SJCRH30 (cell line): ENCODE measurements around the gene SLC28A1. TPM values are rescaled to one million over a fixed set of nuclear protein-coding genes. Genes with fewer than 3 reads are reported as not detected.
A peak's percentile ranks its signal among the peaks of the same experiment; 100 is the strongest.

Source experiments
- DNase-seq, 2 experiments: peaks; one replicate each; pipeline ENCODE4 v3.0.0-alpha.2; 2015 to 2020
- H3K27ac ChIP-seq: fragments of 250-450 bp; sonication (Bioruptor Pico); 2 replicates; pipeline ENCODE4 v1.5.1; 2020; ENCODE audit warnings: mild to moderate bottlenecking, moderate library complexity
- H3K27me3 ChIP-seq: fragments of 250-450 bp; sonication (Bioruptor Pico); 2 replicates; pipeline ENCODE4 v1.5.1; 2020; ENCODE audit warnings: mild to moderate bottlenecking, moderate library complexity
- H3K36me3 ChIP-seq: fragments of 250-450 bp; sonication (Bioruptor Pico); 2 replicates; pipeline ENCODE4 v1.5.1; 2020; ENCODE audit warnings: mild to moderate bottlenecking, moderate library complexity
- H3K4me1 ChIP-seq: fragments of 250-450 bp; sonication (Bioruptor Pico); 2 replicates; pipeline ENCODE4 v1.5.1; 2020; ENCODE audit warnings: mild to moderate bottlenecking, moderate library complexity
- H3K4me3 ChIP-seq: fragments of 250-450 bp; sonication (Bioruptor Pico); 2 replicates; pipeline ENCODE4 v1.5.1; 2020; ENCODE audit warnings: mild to moderate bottlenecking, moderate library complexity
- H3K9me3 ChIP-seq: fragments of 250-450 bp; sonication (Bioruptor Pico); replicated peaks from 2 replicates; pipeline ENCODE4 v1.5.1; 2020; ENCODE audit warnings: mild to moderate bottlenecking, moderate library complexity
- total RNA-seq: library from RNA; depleted of rRNA; stranded (reverse); fragments of >200 nt; shearing (Covaris generic); gene quantifications from 2 replicates; pipeline ENCODE4 v1.2.3, GENCODE V29; 2014

SLC28A1 gene
- total RNA-seq, 1 experiment from 2014 or later: not detected

DNA sequence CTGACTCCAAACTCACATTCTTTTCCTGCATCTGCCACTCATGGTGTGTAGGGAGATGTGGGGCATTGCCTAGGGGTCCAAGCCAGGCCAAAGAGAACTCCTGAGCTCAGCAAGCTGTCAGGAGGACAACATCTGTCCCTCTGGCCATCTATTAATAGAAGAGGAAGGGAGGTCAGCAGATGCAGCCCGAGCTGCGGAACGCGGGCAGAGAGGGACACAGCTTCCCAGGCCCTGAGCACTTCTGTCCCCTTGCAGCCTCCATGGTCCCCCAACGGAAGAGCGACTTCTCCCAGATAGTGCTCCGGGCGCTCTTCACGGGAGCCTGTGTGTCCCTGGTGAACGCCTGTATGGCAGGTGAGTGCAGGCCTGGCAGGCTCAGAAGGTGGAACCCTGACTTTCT is 59.8 kb downstream of the SLC28A1 start:
- no peak overlapping the region for H3K4me3 ChIP-seq

DNA sequence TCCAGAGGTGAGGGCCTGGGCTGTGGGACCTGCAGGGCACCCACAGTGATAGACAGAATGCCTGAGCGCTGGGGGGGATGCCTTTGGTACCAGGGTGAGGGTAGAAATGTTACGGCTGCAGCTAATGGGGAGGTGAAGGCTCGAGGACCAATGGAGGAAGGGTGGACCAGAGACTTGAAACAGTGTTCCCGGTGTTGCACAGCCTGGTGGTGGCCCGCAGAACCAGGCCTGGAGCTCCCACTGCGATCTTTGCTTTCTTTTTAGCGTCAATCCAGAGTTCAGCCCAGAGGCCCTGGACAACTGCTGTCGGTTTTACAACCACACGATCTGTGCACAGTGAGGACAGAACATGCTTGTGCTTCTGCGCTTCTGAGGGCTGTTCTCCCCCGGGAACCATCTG is 60.4 kb downstream of the SLC28A1 start:
- H3K27me3 ChIP-seq: no peaks in the 10 kb centered on the region
- no peaks in the 10 kb centered on the region for H3K36me3 ChIP-seq
- H3K27ac ChIP-seq: no peak overlapping the region
- H3K4me1 ChIP-seq: peaks cover 8% of the 10 kb centered on the region; the same call in 1 of the 2 replicates
- H3K4me3 ChIP-seq: no peak overlapping the region
- H3K9me3 ChIP-seq: no peaks in the 10 kb centered on the region
- DNase-seq: no peak

More for the DNA sequence above, 59.8 kb downstream of the SLC28A1 start:
- Histone ChIP-seq H3K27me3 (no peaks in the 10 kb centered on the region), H3K27ac (no peak overlapping the region), H3K4me1 (peaks cover 8% of the 10 kb centered on the region; the same call in 1 of the 2 replicates), H3K36me3 (no peaks in the 10 kb centered on the region), H3K9me3 (no peaks in the 10 kb centered on the region)
- no peak for DNase-seq

- Histone ChIP-seq H3K4me1 (peaks cover 8% of the 10 kb centered on the region; the same call in 1 of the 2 replicates), H3K27ac (no peak overlapping the region)
Measured at GRCh38 chr15:84946772-84947489, 62.5 kb downstream of the SLC28A1 start.

DNA sequence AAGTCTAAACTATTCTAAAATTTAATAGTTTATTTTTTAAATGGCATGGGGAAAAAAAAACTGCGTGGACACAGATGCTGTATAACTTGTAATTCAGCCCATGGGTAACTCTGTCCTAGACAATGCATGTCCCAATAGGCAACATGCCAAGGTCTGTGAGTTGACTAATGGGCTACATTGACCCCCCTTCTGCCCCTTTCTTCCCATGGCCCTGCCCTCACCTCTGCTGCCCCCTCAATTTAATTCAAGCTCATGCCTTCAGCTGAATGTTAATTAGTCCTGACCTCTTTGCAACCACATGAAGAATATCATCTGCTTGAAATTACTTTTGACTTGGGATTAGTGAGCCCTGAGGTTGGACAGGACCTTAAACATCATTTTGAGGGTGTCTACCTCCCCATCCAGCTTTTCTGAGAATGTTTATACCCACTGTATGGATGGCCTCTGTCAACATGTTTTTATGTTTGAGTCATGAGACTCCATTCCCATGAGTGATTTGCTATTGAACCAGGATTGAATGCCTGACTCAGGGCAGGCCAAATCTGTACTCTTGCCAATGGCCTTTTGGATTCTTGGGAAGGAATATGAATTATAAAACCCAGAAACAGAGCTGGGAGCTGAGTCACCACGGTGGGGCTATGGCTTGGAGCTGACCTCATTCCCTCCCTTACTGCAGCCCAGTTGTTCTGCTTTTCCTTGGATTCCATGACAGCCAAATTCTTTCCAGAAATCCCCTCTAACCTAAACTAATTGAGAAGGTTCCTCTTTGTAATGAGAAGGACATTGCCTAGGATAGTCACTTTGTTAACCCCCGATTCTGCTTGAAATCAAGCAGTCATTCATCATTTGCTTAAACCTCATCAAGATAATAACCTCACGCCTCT is 63.7 kb downstream of the SLC28A1 start:
- no peak overlapping the region for H3K27ac ChIP-seq
- H3K36me3 ChIP-seq: no peaks in the 10 kb centered on the region
- no peak overlapping the region for H3K4me3 ChIP-seq
- H3K27me3 ChIP-seq: no peaks in the 10 kb centered on the region
- DNase-seq: peak; percentile 17 to 35
- no peaks in the 10 kb centered on the region for H3K9me3 ChIP-seq
- H3K4me1 ChIP-seq: peaks cover 8% of the 10 kb centered on the region; the same call in 1 of the 2 replicates

More at GRCh38 chr15:84946772-84947489, 62.5 kb downstream of the SLC28A1 start:
- H3K4me3 ChIP-seq: no peak overlapping the region
- H3K27me3 ChIP-seq: no peaks in the 10 kb centered on the region
- no peaks in the 10 kb centered on the region for H3K36me3 ChIP-seq
- H3K9me3 ChIP-seq: no peaks in the 10 kb centered on the region
- DNase-seq: no peak

DNA sequence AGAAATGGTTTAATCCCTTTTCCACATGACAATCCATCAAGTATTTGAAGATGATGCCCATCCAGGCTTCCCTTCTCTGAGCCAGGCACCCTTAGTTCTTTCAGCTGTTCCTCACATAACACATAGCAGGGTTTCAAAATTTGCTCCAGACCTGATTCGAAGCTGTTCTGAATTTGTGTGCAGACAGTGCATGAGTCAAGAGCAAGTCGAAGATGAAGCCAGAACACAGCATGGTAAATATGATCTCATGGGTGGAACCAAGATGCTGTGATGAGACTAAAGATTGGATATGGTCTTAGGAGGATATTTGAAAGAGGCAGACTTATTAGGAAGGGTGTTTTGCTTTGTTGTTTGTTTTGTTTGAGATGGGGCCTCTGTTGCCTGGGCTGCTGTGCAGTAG is 64.6 kb downstream of the SLC28A1 start:
- Histone ChIP-seq H3K36me3 (no peaks in the 10 kb centered on the region), H3K4me1 (peaks cover 8% of the 10 kb centered on the region; the same call in 1 of the 2 replicates), H3K27ac (no peak overlapping the region), H3K4me3 (no peak overlapping the region), H3K27me3 (no peaks in the 10 kb centered on the region), H3K9me3 (no peaks in the 10 kb centered on the region)
- DNase-seq: no peak

- H3K36me3 ChIP-seq: no peaks in the 10 kb centered on the region
- no peaks in the 10 kb centered on the region for H3K27me3 ChIP-seq
- no peaks in the 10 kb centered on the region for H3K9me3 ChIP-seq
- no peak overlapping the region for H3K4me3 ChIP-seq
- peaks cover 8% of the 10 kb centered on the region; the same call in 1 of the 2 replicates for H3K4me1 ChIP-seq
- no peak for DNase-seq
- H3K27ac ChIP-seq: no peak overlapping the region
Measured at GRCh38 chr15:84949845-84950569, 65.5 kb downstream of the SLC28A1 start.

GRCh38 chr15:84950570-84951111 is 66.2 kb downstream of the SLC28A1 start:
- no peaks in the 10 kb centered on the region for H3K27me3 ChIP-seq
- H3K36me3 ChIP-seq: no peaks in the 10 kb centered on the region
- H3K4me1 ChIP-seq: peaks cover 8% of the 10 kb centered on the region; the same call in 1 of the 2 replicates
- no peak overlapping the region for H3K4me3 ChIP-seq
- no peak for DNase-seq
- H3K9me3 ChIP-seq: no peaks in the 10 kb centered on the region
- H3K27ac ChIP-seq: no peak overlapping the region

GRCh38 chr15:84951736-84952135 is 67.3 kb downstream of the SLC28A1 start:
- no peaks in the 10 kb centered on the region for H3K27me3 ChIP-seq
- H3K36me3 ChIP-seq: no peaks in the 10 kb centered on the region
- no peaks in the 10 kb centered on the region for H3K9me3 ChIP-seq
- H3K27ac ChIP-seq: no peak overlapping the region
- H3K4me1 ChIP-seq: peaks cover 8% of the 10 kb centered on the region; the same call in 1 of the 2 replicates
- H3K4me3 ChIP-seq: no peak overlapping the region
- DNase-seq: no peak

DNA sequence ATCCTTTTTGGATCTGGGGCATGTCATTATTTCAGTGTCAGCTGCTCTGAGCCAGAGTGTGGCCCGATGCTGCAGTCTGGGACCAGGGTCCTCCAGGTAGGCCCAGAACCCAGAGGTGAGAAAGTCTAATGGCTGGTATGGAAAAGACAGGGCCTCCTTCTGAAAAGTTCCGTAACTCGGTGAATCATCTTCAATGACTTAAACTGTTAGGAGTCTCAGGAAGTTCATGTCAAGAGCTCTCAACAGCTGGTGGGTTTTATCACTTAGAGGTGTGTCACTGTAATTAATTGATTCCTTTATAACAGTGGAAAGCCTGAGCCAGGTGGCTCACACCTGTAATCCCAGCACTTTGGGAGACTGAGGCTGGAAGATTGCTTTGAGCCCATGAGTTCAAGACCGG is 68.7 kb downstream of the SLC28A1 start:
- Histone ChIP-seq H3K27me3 (no peaks in the 10 kb centered on the region), H3K4me1 (peaks cover 6% of the 10 kb centered on the region; the same call in 1 of the 2 replicates), H3K36me3 (no peaks in the 10 kb centered on the region), H3K27ac (no peak overlapping the region), H3K9me3 (0 out of 2 replicates have a peak, but pooled peaks cover 4% of the 10 kb centered on the region), H3K4me3 (no peak overlapping the region)
- DNase-seq: no peak

DNA sequence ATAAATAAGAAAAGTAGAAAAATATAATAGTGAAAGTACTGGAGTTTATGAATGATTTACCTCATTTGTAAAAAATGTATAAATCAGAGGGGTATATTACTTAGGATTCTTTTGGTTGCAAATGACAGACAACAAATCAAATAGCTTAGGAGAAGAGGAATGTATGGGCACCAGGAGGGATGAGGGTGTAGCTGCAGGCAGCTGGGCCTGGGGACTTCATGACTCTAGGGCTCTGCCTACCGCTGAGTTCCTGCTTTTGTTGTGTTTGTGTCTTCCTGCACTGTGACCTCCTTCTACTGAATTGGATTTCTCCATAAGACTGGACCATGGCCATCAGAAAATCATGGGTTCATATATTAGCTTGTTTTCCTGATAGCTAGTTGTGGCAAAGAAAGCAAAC is 69.3 kb downstream of the SLC28A1 start:
- no peaks in the 10 kb centered on the region for H3K27me3 ChIP-seq
- no peaks in the 10 kb centered on the region for H3K36me3 ChIP-seq
- H3K27ac ChIP-seq: no peak overlapping the region
- H3K9me3 ChIP-seq: 0 out of 2 replicates have a peak, but pooled peaks cover 4% of the 10 kb centered on the region
- H3K4me1 ChIP-seq: 0 out of 2 replicates have a peak, but pooled peaks cover 3% of the 10 kb centered on the region
- no peak overlapping the region for H3K4me3 ChIP-seq
- DNase-seq: no peak

DNA sequence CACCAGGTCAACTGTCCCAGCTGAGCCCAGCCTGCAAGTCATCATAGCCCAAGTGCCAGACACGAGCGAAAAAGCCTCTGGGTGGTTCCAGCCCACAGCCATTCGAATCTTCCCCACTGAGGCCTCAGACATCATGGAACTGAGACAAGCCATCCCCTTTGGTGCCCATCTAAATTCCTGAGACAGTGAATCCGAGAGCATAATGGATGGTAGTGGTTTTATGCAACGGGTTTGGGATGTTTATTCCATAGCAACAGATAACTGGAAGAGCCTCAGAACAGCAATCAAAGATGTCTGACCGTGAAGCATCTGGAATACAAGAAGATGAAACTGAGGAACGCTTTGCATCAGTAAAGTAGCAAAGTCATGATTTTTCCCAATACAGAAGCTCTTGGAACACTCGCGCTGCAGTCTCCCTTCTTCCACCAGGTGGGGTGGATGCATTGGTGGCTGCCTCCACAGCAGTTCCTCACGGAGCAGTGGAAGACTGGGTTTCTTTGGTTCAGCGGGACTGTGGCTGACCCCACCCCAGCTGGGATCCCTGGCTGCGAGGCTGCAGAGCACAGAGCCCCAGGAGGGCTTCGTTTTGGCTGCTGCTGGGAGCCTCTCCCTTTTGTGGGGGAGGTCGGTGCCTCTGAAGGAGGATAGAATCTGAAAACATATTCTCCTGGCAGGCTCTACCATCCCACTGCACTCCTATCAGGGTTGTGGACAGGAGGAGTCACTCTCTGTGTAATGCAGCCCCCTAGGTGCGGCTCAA is 70.8 kb downstream of the SLC28A1 start:
- Histone ChIP-seq H3K36me3 (no peaks in the 10 kb centered on the region), H3K9me3 (peaks cover 4% of the 10 kb centered on the region; the same call in 1 of the 2 replicates), H3K4me3 (no peak overlapping the region), H3K27ac (no peak overlapping the region), H3K4me1 (no peaks in the 10 kb centered on the region), H3K27me3 (no peaks in the 10 kb centered on the region)
- DNase-seq: peak; percentile 33 to 58

DNA sequence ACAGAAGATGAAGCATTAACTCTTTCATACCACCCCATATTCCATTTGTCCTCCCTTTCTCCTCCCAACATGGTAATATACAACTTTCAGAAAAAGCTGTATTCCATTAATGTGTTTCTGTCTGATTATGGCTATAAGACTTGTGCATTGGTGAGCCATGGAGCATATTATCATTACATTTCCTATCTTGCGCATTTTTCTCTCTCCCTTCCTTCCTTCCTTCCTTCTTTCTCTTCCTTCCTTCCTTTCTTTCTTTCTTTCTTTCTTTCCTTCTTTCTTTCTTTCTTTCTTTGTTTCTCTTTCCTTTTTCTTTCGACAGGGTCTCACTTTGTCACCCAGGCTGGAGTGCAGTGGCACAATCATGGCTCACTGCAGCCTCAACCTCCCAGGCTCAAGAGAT is 71.7 kb downstream of the SLC28A1 start:
- no peak overlapping the region for H3K4me3 ChIP-seq
- H3K4me1 ChIP-seq: no peaks in the 10 kb centered on the region
- no peak for DNase-seq
- H3K9me3 ChIP-seq: peaks cover 4% of the 10 kb centered on the region; the same call in 1 of the 2 replicates
- no peaks in the 10 kb centered on the region for H3K27me3 ChIP-seq
- no peaks in the 10 kb centered on the region for H3K36me3 ChIP-seq
- no peak overlapping the region for H3K27ac ChIP-seq

DNA sequence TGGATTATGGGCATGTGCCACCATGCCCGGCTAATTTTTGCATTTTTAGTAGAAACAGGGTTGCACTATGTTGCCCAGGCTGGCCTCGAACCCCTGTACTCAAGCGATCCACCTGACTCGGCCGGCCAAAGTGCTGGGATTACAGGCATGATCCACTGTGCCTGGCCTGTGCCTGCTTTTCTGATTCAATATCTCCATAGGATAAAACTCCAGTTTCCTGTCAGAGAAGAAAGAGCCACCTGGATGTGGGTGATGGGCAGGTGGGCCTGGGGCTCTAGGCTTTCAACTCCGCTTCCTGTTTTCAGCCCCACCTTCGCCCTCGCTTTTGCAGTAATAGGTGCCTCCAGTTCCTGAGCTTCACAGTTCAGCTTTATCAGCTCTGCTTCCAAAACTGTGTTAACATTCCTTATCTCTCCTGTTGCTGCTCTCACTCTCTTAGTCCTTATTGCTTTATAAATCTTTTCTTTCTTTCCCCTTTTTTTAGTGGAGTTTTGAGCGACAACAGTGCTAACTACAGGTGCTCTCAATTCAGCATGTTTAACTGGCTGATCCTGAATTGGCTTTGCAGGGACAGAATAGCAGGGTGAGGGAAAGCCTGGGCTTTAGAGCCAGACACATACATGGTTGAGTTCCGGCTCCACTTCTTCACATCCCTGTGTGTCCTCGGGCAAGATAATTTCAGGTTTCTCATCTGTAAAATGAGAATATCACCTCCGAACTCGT is 76.1 kb downstream of the SLC28A1 start:
- DNase-seq: no peak
- Histone ChIP-seq H3K27ac (no peak overlapping the region), H3K9me3 (peaks cover 4% of the 10 kb centered on the region; the same call in 1 of the 2 replicates), H3K4me3 (no peak overlapping the region), H3K36me3 (no peaks in the 10 kb centered on the region), H3K4me1 (no peaks in the 10 kb centered on the region), H3K27me3 (no peaks in the 10 kb centered on the region)
